ENCODE measurements around the gene SLC29A4.

- TF ChIP-seq CTCF (IDR thresholded peaks at IDR 0.05; ENCODE audit: low read depth, low read length) (no peak), EZH2phosphoT487 (IDR thresholded peaks at IDR 0.05; ENCODE audit: low read depth) (no peak)
Measured at GRCh38 chr7:5334671-5335070, 51.9 kb downstream of the SLC29A4 start.

Data from OCI-LY3 (cell line).